Transverse colon (tissue), 4 donors: Measurements from ENCODE around the gene PROX1. TPM values are rescaled to one million over a fixed set of nuclear protein-coding genes. Genes with fewer than 3 reads are reported as not detected.
"Not testable (repeated sequence)": the region's sequence is repeated elsewhere in the genome, so short reads cannot be mapped to it uniquely, and the experiment has no call there.

ENCODE experiments used
- DNase-seq: peaks from one replicate; pipeline ENCODE4 v3.0.0-alpha.2; 2019
- H3K27ac ChIP-seq, 4 donors: fragments of 200-600 bp; sonication (generic); 2 replicates each; pipeline ENCODE4 v1.5.1; 2016 to 2018; ENCODE audit warnings: inconsistent platforms in 4 of 4
- H3K27me3 ChIP-seq: fragments of 200-600 bp; sonication (generic); 2 replicates; pipeline ENCODE4 v1.5.1; 2017; ENCODE audit warnings: inconsistent platforms
- H3K36me3 ChIP-seq, 4 donors: fragments of 200-600 bp; sonication (generic); 2 replicates each; pipeline ENCODE4 v1.5.1; 2017 to 2019; ENCODE audit warnings: inconsistent platforms in 4 of 4
- H3K4me1 ChIP-seq, 4 donors: fragments of 200-600 bp; sonication (generic); 2 replicates each; pipeline ENCODE4 v1.5.1; 2017 to 2020; ENCODE audit warnings: inconsistent platforms in 4 of 4
- H3K4me3 ChIP-seq, 4 donors: fragments of 200-600 bp; sonication (generic); 1 replicate in 1 of 4; 2 replicates in 3 of 4; pipeline versions ENCODE4 v1.5.1 to v1.6.1; 2017 to 2019; ENCODE audit warnings: inconsistent platforms in 4 of 4
- H3K9me3 ChIP-seq, 2 donors: fragments of 200-600 bp; sonication (generic); 2 replicates each; pipeline ENCODE4 v1.5.1; 2017 to 2019; ENCODE audit warnings: inconsistent platforms in 2 of 2
- EP300 ChIP-seq: sonication (generic); formaldehyde crosslinking; IDR thresholded peaks from one replicate; pipeline ENCODE4 v1.6.1; 2017; ENCODE audit warnings: antibody characterized with exemption, low read depth
- POLR2A ChIP-seq: fragments of 450-650 bp; IDR thresholded peaks from one replicate; pipeline ENCODE4 v1.6.1; 2016; ENCODE audit warnings: antibody characterized with exemption, mild to moderate bottlenecking, moderate library complexity
- POLR2AphosphoS5 ChIP-seq, 3 donors: sonication (generic); formaldehyde crosslinking; IDR thresholded peaks; one replicate each; pipeline ENCODE4 v1.6.1; 2016; ENCODE audit warnings: antibody characterized with exemption in 3 of 3
- WGBS, 2 donors: methylation state at CpG; one replicate each; pipeline ENCODE4 v1.1.5; 2018; ENCODE audit warnings: low coverage in 1 of 2; 5-methylcytosine and 5-hydroxymethylcytosine counted together
- in situ Hi-C, 4 donors: fragments of 200-750 bp; cut with MboI; loops; one replicate each; pipeline versions ENCODE4 v1.15.0 to v1.15.1; 2017; ENCODE audit warnings: low sequenced_read_pairs in 3 of 4, low pct_ligation_motif_present in 1 of 4, low pct_unique_long_range_greater_than_20kb in 1 of 4
- intact Hi-C: fragments of 100-400 bp; cut with DNase I; formaldehyde crosslinking; loops from one replicate; pipeline ENCODE4 v1.15.1; 2023; ENCODE audit warnings: low total_unique reads
- total RNA-seq, 4 donors: library from RNA; depleted of rRNA; stranded (reverse); fragments of >200 nt; gene quantifications; one replicate each; pipeline ENCODE4 v1.1.0, GENCODE V29; 2016
- TF ChIP-seq, protein P1 (sequence below), 5 experiments: fragments of 200-600 bp in 3 of 5; fragments of 450-650 bp in 2 of 5; sonication (generic) in 3 of 5; IDR thresholded peaks; 1 replicate in 2 of 5; 2 replicates in 3 of 5; pipeline ENCODE4 v1.5.1; 2016 to 2017; ENCODE audit warnings: antibody characterized with exemption in 5 of 5, inconsistent platforms in 3 of 5, mild to moderate bottlenecking in 2 of 5, moderate library complexity in 1 of 5

Gene PROX1
- total RNA-seq, 4 donors from 2014 or later, result 3.4 to 16.1 (median 8.0) TPM

GRCh38 chr1:214078950-214079349, 91.2 kb downstream of the PROX1 start:
- Histone ChIP-seq H3K9me3 (no peaks in the 10 kb centered on the region), H3K36me3 (no peaks in the 10 kb centered on the region), H3K4me1 (no peaks in the 10 kb centered on the region), H3K27me3 (no peaks in the 10 kb centered on the region), H3K4me3 (no peak overlapping the region), H3K27ac (no peak overlapping the region)
- in situ Hi-C loops (no loop called here), intact Hi-C loops (no loop called here)
- no peak for DNase-seq
- 77 to 84% methylated on average over 3 of the region's 3 CpGs for WGBS, 2 donors
- TF ChIP-seq POLR2AphosphoS5 (IDR thresholded peaks at IDR 0.05) (no peak), EP300 (no peak), POLR2A (no peak)
- TF ChIP-seq, protein P1, sequence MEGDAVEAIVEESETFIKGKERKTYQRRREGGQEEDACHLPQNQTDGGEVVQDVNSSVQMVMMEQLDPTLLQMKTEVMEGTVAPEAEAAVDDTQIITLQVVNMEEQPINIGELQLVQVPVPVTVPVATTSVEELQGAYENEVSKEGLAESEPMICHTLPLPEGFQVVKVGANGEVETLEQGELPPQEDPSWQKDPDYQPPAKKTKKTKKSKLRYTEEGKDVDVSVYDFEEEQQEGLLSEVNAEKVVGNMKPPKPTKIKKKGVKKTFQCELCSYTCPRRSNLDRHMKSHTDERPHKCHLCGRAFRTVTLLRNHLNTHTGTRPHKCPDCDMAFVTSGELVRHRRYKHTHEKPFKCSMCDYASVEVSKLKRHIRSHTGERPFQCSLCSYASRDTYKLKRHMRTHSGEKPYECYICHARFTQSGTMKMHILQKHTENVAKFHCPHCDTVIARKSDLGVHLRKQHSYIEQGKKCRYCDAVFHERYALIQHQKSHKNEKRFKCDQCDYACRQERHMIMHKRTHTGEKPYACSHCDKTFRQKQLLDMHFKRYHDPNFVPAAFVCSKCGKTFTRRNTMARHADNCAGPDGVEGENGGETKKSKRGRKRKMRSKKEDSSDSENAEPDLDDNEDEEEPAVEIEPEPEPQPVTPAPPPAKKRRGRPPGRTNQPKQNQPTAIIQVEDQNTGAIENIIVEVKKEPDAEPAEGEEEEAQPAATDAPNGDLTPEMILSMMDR (IDR thresholded peaks at IDR 0.05), result no peak

DNA sequence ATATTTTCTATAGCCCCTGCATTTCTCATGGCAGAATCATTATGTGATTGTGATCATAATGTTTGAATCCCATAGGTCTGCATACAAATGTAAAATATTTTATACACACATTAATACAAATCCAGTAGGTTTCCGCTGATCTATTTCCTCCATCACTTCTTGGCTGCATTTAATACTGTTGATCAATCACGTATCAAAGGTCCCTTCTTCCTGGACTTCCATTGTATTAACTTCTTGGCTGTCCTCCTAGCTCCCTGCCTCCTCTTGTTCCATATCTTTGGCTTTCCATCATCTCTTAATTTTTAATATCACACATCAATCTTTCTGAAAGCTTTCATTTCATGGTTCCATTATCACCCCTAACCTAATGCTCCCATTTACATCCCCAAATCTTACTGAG, 97.6 kb downstream of the PROX1 start:
- TF ChIP-seq POLR2A (no peak), EP300 (no peak), POLR2AphosphoS5 (IDR thresholded peaks at IDR 0.05) (no peak)
- TF ChIP-seq, protein P1 (IDR thresholded peaks at IDR 0.05), result no peak

DNA sequence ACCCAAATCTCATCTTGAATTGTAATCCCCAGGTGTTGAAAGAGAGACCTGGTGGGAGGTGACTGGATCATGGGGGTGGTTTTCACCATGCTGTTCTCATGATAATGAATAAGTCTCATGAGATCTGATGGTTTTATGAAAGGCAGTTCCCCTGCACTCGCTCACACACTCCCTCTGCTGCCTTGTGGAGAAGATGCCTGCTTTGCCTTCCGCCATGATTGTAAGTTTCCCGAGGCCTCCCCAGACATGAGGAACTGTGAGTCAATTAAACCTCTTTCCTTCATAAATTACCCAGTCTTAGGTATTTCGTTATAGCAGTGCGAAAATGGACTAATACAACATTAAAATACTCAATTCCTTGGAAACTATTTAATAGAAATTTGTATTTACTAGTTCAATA, 99.2 kb downstream of the PROX1 start:
- Histone ChIP-seq H3K9me3 (no peaks in the 10 kb centered on the region), H3K27me3 (no peaks in the 10 kb centered on the region), H3K4me1 (no peaks in the 10 kb centered on the region), H3K27ac (no peak overlapping the region), H3K4me3 (no peak overlapping the region), H3K36me3 (no peaks in the 10 kb centered on the region)
- in situ Hi-C loops (no loop called here), intact Hi-C loops (no loop called here)
- 87 to 91% methylated on average over 4 to 5 of the region's 5 CpGs for WGBS, 2 donors
- no peak for TF ChIP-seq POLR2A
- no peak for TF ChIP-seq EP300
- TF ChIP-seq, protein P1 (IDR thresholded peaks at IDR 0.05), result no peak
- no peak for TF ChIP-seq POLR2AphosphoS5 (IDR thresholded peaks at IDR 0.05)
- no peak for DNase-seq

More for the DNA sequence above, 97.6 kb downstream of the PROX1 start:
- WGBS, 2 donors, result 83 to 88% methylated on average over 2 of the region's 2 CpGs
- Histone ChIP-seq H3K27ac (no peak overlapping the region), H3K4me3 (no peak overlapping the region), H3K9me3 (no peaks in the 10 kb centered on the region), H3K4me1 (no peaks in the 10 kb centered on the region), H3K36me3 (no peaks in the 10 kb centered on the region), H3K27me3 (no peaks in the 10 kb centered on the region)
- no peak for DNase-seq
- in situ Hi-C loops, result no loop called here
- intact Hi-C loops, result no loop called here

DNA sequence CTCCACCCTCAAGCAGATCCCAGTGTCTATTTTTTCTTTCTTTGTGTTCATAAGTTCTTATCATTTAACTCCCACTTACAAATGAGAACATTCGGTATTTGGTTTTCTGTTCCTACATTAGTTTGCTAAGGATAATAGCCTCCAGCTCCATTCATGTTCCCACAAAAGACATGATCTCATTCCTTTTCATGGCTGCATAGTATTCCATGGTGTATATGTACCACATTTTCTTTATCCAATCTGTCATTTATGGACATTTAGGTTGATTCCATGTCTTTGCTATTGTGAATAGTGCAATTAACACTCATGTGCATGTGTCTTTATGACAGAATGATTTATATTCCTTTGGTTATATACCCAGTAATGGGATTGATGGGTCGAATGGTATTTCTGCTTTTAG, 101.2 kb downstream of the PROX1 start:
- H3K27ac ChIP-seq, intact Hi-C loops, in situ Hi-C loops, H3K27me3 ChIP-seq, H3K4me3 ChIP-seq, H3K4me1 ChIP-seq, H3K9me3 ChIP-seq, DNase-seq, H3K36me3 ChIP-seq: not testable (repeated sequence)
- WGBS, 2 donors, result 66 to 71% methylated on average over 2 of the region's 2 CpGs
